T-helper 9 cell (primary cell): ENCODE results near the gene RAD51AP1.
"Not testable (repeated sequence)": the region's sequence is repeated elsewhere in the genome, so short reads cannot be mapped to it uniquely, and the experiment has no call there.

ENCODE experiments used
- DNase-seq: peaks from one replicate; pipeline ENCODE4 v3.0.0-alpha.2; 2020
- total RNA-seq, 2 donors: gene quantifications; one replicate each; lab custom pipeline; 2026; lab: John Stamatoyannopoulos, UW

Gene RAD51AP1
- 0.24 to 1.1 reads per million in 2 donors for total RNA-seq

- peak; percentile 90 for DNase-seq
These were observed at the start of gene RAD51AP1 for GRCh38 chr12:4538207-4539160. TSS of gene RAD51AP1 (plus strand) at chr12:4538890. CDS start at chr12:4538940, 50 bp downstream.

- no peak for DNase-seq
These were observed 49.1 kb upstream of the RAD51AP1 start for GRCh38 chr12:4489556-4489955.

GRCh38 chr12:4490973-4491372 lies 47.7 kb upstream of the RAD51AP1 start:
- no peak for DNase-seq

- no peak for DNase-seq
These were observed 42.4 kb upstream of the RAD51AP1 start for GRCh38 chr12:4496145-4496838.

GRCh38 chr12:4499186-4499585 lies 39.5 kb upstream of the RAD51AP1 start:
- DNase-seq = no peak

- no peak for DNase-seq
These were observed 33.2 kb upstream of the RAD51AP1 start for GRCh38 chr12:4505376-4505986.

GRCh38 chr12:4506430-4506829 lies 32.3 kb upstream of the RAD51AP1 start:
- no peak for DNase-seq

- DNase-seq = no peak
These were observed 31.8 kb upstream of the RAD51AP1 start for GRCh38 chr12:4506870-4507269.

- not testable (repeated sequence) for DNase-seq
These were observed 30.2 kb upstream of the RAD51AP1 start for GRCh38 chr12:4508503-4508902.

GRCh38 chr12:4509269-4509668 lies 29.4 kb upstream of the RAD51AP1 start:
- DNase-seq = not testable (repeated sequence)

GRCh38 chr12:4518106-4518728 lies 20.5 kb upstream of the RAD51AP1 start:
- DNase-seq = no peak

- DNase-seq = not testable (repeated sequence)
These were observed 15.2 kb upstream of the RAD51AP1 start for GRCh38 chr12:4523443-4523842.

GRCh38 chr12:4526923-4527546 lies 11.7 kb upstream of the RAD51AP1 start:
- DNase-seq = no peak

GRCh38 chr12:4530160-4530559 lies 8.5 kb upstream of the RAD51AP1 start:
- DNase-seq = no peak

GRCh38 chr12:4530982-4531586 lies 7.6 kb upstream of the RAD51AP1 start:
- no peak for DNase-seq

GRCh38 chr12:4535092-4535491 lies 3.6 kb upstream of the RAD51AP1 start:
- no peak for DNase-seq

GRCh38 chr12:4535871-4536270 lies 2.8 kb upstream of the RAD51AP1 start:
- DNase-seq = no peak

- no peak for DNase-seq
These were observed 629 bp downstream of the RAD51AP1 start for GRCh38 chr12:4539167-4539870.

- no peak for DNase-seq
These were observed 1.5 kb downstream of the RAD51AP1 start for GRCh38 chr12:4540170-4540569.

- no peak for DNase-seq
These were observed 1.9 kb downstream of the RAD51AP1 start for GRCh38 chr12:4540638-4541037.

- no peak for DNase-seq
These were observed 6.5 kb downstream of the RAD51AP1 start for GRCh38 chr12:4545195-4545594.
